ENCODE results near the gene ZNF827.

The ZNF827 gene

GRCh38 chr4:145796346-145796745, 142.3 kb downstream of the ZNF827 start:
- DNase-seq (ENCODE audit: low spot score) = no peak

GRCh38 chr4:145795521-145795920, 143.1 kb downstream of the ZNF827 start:
- DNase-seq (ENCODE audit: low spot score) = no peak

DNA sequence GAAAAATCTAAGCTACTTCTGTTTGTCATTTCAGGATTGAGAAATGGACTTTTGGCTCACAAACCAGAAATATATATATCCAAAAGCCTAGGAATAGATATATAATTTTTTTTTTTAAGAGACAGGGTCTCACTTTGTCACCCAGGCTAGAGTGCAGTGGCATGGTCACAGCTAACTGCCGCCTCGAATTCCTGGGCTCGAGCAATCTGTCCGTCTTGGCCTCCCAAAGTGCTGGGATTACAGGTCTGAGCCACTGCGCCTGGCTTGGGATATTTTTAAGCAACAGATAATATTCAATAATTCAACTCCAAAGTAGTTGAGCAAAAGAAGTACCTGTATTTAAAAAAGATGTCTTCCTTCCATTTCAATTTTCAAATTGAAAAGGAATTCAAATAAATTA, 146.2 kb downstream of the ZNF827 start:
- DNase-seq (ENCODE audit: low spot score) = no peak

GRCh38 chr4:145791988-145792387, 146.6 kb downstream of the ZNF827 start:
- no peak for DNase-seq (ENCODE audit: low spot score)

GRCh38 chr4:145788755-145789154, 149.9 kb downstream of the ZNF827 start:
- no peak for DNase-seq (ENCODE audit: low spot score)

- no peak for DNase-seq (ENCODE audit: low spot score)
Measured at GRCh38 chr4:145786830-145787229, 151.8 kb downstream of the ZNF827 start.

- DNase-seq (ENCODE audit: low spot score) = no peak
Measured at GRCh38 chr4:145786261-145786660, 152.4 kb downstream of the ZNF827 start.

- DNase-seq (ENCODE audit: low spot score) = no peak
Measured at GRCh38 chr4:145785391-145786008, 153.1 kb downstream of the ZNF827 start.

DNA sequence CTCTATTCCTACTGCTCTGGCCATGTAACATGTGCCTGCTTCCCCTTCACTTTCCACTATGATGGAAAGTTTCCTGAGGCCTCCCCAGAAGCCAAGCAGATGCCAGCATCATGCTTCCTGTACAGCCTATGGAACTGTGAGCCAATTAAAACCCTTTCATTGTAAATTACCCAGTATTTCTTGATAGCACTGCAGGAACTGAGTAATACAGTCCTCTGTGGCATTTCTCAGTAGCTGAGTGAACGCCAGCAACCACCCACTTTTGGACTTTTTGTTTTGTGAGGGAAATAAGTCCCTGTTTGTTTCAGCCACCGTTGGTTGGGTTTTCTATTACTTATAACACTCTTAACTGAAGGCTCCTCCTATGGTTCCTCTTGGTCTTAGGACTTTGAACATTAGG, 154.6 kb downstream of the ZNF827 start:
- peak; percentile 37 for DNase-seq (ENCODE audit: low spot score)

DNA sequence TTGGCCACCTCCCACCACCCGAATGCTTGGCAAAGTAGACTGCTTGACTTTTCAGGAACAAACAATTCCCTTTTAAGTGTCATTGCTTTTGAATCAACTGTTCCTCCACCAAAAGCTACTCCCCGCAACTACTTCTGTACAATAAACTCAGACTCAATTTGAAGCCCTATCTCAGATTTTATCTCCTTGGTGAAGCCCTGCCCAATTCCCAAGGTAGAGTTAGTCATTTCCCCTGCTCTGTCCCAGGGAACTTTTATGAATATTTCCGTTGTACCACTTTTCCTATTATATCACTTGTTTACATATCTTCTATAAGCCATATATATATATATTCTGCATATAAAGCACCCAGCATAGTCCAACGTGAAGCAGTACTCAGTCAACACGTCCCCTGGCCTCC, 155.9 kb downstream of the ZNF827 start:
- no peak for DNase-seq (ENCODE audit: low spot score)

DNA sequence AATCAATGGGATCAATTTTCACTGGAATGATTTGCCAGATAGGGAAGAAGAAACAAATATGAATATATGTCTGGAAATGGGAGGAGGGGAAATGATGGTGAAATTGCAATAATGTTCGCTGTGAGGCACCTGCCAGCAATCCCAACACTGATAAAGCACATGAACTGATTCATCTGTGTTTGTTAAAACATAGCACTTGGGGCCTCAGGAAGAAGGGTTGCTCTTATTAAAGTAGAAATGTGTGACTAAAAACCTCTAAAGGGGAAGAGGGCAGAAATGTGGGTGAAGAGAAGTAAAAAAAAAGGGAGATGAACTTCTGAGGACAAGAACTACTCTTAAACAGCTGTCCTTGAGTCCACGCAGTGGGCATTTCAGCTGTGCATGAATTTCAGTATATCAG, 157.3 kb downstream of the ZNF827 start:
- DNase-seq (ENCODE audit: low spot score) = no peak

DNA sequence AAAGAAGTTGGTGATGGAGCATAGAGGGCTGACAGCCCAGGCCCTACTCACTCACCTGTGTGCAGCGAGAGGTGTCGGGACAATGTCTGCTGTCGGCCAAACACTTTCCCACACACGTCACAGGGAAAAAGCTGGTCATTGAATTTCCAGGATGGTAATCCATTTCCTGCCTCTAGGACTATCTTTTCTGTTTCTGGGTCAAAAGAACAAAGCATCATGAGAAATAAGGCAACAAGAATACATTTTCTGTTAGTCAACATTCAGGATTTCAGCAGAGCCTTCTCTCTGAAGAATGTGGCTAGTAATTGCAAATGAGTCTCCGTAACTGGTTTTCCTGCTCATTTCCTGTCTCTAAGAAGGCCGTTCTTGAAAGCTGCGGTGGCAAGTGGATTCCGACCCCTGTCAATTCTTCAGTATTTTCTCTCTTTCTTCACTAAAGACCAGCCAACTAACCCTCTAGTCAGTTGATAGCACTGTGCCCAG, 159.3 kb downstream of the ZNF827 start:
- no peak for DNase-seq (ENCODE audit: low spot score)

DNA sequence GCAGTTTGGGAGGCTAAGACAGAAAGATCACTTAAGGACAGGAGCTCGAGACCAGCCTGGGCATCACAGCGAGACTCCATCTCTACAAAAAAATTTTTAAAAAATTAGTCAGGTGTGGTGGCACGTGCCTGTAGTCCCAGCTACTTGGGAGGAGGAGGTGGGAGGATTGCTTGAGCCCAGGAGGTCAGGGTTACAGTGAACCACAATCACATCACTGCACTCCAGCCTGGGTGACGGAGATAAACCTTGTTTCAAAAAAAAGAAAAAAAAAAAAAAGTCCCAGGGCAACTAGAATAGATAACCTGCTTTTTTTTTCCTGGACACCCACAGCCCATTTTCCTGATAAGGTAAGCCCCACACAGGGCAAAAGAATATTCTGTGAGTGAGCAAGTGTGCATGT, 162.4 kb downstream of the ZNF827 start:
- DNase-seq (ENCODE audit: low spot score) = no peak

GRCh38 chr4:145775406-145775805, 163.2 kb downstream of the ZNF827 start:
- no peak for DNase-seq (ENCODE audit: low spot score)

DNA sequence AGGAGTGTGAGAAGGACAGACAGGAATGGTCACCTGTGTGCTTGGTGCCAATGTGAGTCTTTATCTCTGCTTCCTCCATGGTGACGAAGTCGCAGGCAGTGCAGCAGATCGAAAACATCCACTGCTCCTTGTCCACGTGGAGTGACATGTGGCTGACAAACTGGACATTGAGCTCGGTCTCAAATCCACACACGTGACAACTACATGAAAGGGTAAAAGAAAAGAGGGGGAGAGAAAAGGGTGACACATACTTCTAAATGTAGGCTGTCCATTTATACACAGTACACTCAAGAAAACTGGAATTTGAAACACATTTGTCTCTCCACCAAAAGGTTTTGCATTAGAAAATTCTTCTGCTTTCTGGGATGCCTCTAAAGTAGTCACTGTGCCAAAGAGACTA, 164.2 kb downstream of the ZNF827 start:
- DNase-seq (ENCODE audit: low spot score) = no peak

DNA sequence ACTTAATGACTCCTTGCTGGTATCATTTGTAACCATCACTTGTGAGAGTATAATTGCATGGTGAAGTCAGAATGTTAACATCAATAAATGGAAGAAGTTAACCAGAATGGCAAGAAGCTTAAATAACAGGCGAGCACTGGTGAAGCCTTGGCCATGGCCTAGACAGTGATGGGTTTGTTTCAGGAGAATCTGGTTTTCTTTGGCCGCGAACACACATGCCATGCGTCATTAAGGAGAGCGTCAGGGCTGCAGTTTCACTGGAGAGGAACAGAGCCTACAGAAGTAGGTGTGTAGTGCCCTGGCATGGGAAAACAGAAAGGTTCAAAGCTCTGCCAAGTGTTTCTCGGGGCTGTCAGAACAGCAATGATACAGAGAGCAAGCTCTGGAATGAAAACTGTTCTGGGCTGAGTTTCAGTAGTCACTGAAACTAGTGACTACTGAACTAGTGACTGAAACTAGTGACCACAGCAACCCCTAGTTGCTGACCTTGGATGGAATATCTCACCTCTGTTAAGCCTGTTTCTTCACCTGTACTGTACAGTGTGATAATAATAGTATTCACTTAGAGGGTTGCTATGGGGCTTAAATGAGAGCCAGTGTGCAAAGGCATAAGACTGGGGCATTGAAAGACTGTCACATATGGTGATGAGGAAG, 164.9 kb downstream of the ZNF827 start:
- DNase-seq (ENCODE audit: low spot score) = no peak

DNA sequence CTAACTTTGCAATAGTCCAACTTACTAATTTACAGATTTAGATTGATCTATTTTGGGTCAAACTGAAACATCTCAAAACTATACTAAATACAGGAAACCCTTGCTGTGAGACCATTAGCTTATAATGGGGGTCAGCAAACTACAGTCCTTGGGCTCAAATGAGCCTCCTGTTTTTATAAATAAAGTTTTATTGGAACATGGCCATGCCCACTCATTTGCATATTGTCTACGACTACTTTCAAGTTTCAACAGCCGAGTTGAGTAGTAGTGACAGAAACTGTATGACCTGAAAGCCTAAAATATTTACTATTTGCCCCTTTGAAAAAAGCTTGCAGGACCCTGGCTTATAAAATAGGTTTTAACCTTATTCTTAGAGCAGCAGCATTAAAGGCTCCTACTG, 166.3 kb downstream of the ZNF827 start:
- DNase-seq (ENCODE audit: low spot score) = no peak

DNA sequence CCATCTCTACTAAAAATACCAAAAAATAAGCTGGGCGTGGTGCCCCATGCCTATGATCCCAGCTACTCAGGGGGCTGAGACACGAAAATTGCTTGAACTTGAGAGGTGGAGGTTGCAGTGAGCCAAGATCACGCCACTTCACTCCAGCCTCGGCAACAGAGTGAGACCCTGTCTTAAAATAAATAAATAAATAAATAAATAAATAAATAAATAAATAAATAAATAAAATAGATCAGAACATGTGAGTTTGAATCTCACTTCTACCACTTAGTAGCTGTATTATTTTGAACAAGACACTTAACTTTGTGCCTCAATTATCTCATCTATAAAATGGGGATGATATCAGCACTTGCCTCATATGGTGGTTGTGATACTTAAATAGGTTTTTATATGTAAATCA, 168.5 kb downstream of the ZNF827 start:
- DNase-seq (ENCODE audit: low spot score) = no peak

GRCh38 chr4:145769450-145770037, 169.1 kb downstream of the ZNF827 start:
- no peak for DNase-seq (ENCODE audit: low spot score)

DNA sequence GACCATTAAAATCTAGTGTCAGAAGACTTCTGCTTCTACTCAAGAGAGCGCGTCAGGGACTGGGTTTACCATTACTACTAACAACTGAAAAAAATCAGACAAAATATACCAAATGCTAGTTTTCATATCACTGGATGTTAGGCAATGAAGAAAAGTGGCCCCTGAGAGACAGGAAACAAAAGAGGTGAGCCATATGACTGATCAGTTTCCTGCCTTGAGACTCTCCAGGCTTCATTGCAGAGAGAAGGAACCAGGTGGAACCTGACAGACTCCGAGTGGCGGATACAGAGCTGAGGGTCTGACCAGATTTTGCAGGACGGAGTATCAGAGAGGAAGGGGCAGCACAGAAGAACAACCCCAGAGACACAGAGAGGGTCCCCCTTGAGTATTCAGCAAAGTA, 172.3 kb downstream of the ZNF827 start:
- peak; percentile 32 for DNase-seq (ENCODE audit: low spot score)

DNA sequence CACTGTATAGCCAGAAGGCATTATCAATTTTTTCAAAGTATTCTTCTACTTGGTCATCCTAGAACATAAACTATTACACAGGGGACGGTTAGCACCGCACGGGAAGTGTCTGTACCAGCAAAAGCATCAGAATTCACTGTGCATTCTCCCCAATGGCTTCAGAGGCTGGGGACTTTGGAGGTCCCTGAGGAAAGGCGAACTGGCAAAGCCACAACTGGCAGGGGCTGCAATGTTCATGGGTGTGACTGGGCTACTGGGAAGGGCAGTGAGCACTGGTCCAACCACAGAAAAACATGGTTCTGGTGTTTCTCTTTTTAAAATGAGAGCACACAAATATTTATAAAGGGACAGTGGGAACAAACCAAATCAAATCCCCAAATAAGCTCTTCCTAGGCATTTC, 175.2 kb downstream of the ZNF827 start:
- DNase-seq (ENCODE audit: low spot score) = no peak

DNA sequence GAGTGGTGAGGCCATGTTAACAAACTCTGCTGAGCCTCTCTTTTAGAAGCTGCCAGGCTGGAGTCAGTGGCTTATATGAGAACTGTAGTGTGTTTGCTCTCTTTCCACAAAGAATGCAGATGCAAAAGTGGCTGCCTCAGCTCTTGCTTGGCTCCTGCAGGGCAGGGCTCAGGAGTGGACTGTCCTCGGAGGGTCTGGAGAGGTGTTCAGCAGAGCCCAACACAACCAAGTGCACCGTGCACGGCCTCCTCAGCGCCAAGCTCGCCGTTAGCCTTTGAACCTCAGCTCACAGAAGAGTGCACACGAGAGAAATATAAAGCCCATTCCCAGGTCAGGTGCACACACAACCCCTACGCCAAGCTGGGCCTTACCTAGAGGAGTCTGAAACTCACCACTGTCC, 175.9 kb downstream of the ZNF827 start:
- DNase-seq (ENCODE audit: low spot score) = no peak
